Measurements from ENCODE around the gene CCDC13.

DNA sequence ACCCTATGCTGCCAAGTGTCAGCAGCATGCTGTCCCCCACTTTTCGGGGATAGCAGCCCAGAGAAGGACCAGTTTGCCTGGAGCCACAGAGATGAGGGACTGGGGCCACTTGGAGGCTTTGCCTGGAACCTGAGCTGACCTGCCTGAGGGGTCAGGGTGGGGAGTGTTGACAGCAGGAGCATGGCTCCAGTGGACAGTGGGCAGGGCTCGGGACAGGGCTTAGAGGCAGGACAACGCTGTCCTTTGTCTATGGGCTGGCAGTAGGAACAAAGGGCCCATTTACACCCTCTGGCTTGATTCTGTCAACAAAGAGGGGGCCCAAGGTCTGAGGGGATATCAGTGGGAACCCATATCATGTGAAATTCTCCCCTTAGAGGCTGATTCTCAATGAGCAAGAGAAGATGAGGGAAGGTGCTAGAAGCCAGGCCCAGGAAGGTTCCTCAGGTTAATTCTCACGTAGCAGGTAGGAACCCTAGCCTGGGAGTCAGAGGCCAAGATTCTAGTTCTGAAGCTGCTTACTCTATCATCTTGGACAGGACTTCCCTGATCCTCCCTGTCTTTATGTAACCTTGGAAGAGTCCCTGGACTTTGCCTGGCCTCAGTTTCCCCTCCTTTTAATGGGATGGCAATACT, 40.7 kb downstream of the CCDC13 start:
- no peak for TF ChIP-seq ESRRG (CRISPR knock-in tag; IDR thresholded peaks at IDR 0.05)
- no peak for TF ChIP-seq ZNF70 (CRISPR knock-in tag; IDR thresholded peaks at IDR 0.05)
- TF ChIP-seq, protein P1, sequence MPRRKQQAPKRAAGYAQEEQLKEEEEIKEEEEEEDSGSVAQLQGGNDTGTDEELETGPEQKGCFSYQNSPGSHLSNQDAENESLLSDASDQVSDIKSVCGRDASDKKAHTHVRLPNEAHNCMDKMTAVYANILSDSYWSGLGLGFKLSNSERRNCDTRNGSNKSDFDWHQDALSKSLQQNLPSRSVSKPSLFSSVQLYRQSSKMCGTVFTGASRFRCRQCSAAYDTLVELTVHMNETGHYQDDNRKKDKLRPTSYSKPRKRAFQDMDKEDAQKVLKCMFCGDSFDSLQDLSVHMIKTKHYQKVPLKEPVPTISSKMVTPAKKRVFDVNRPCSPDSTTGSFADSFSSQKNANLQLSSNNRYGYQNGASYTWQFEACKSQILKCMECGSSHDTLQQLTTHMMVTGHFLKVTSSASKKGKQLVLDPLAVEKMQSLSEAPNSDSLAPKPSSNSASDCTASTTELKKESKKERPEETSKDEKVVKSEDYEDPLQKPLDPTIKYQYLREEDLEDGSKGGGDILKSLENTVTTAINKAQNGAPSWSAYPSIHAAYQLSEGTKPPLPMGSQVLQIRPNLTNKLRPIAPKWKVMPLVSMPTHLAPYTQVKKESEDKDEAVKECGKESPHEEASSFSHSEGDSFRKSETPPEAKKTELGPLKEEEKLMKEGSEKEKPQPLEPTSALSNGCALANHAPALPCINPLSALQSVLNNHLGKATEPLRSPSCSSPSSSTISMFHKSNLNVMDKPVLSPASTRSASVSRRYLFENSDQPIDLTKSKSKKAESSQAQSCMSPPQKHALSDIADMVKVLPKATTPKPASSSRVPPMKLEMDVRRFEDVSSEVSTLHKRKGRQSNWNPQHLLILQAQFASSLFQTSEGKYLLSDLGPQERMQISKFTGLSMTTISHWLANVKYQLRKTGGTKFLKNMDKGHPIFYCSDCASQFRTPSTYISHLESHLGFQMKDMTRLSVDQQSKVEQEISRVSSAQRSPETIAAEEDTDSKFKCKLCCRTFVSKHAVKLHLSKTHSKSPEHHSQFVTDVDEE (CRISPR knock-in tag; IDR thresholded peaks at IDR 0.05): no peak
- TF ChIP-seq ARNTL (CRISPR knock-in tag; IDR thresholded peaks at IDR 0.05; ENCODE audit: borderline replicate concordance, low read depth): no peak
- TF ChIP-seq, protein P2, sequence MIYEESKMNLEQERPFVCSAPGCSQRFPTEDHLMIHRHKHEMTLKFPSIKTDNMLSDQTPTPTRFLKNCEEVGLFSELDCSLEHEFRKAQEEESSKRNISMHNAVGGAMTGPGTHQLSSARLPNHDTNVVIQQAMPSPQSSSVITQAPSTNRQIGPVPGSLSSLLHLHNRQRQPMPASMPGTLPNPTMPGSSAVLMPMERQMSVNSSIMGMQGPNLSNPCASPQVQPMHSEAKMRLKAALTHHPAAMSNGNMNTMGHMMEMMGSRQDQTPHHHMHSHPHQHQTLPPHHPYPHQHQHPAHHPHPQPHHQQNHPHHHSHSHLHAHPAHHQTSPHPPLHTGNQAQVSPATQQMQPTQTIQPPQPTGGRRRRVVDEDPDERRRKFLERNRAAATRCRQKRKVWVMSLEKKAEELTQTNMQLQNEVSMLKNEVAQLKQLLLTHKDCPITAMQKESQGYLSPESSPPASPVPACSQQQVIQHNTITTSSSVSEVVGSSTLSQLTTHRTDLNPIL (CRISPR knock-in tag; IDR thresholded peaks at IDR 0.05; ENCODE audit: low read depth): no peak
- no peak for TF ChIP-seq ZFP30 (CRISPR knock-in tag; IDR thresholded peaks at IDR 0.05)
- TF ChIP-seq ZFP3 (CRISPR knock-in tag; IDR thresholded peaks at IDR 0.05): no peak
